ENCODE data around the gene TSNAX. TPM values are rescaled to one million over a fixed set of nuclear protein-coding genes. Genes with fewer than 3 reads are reported as not detected.

The TSNAX gene
- total and polyA plus RNA-seq, 12 donors, result 11.6 to 98.3 (median 42.2) TPM

DNA sequence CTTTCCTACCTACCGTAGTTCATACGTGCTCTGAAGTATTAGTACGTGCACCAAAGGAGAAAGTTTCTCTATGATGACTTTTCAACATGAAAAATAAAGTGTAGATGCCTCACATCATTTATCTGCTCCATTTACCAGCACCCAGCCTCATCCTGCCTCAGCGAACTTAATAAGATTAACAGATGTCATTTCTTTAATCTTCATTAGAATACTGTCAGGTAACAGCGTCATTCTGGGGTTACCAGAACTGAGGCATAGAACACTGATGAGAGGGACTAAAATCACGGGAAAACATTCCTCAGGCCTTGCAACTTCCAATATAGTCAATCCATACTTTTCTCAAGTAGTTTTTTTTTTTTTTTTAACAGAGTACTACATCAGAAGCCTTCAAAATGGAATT is 54.9 kb downstream of the TSNAX start:
- Histone ChIP-seq H3K27me3 (no peaks in the 10 kb centered on the region), H3K36me3 (replicated peaks in 1 of 2) (no peaks in the 10 kb centered on the region), H3K4me1 (replicated peaks in 1 of 2) (no peaks in the 10 kb centered on the region), H3K9me3 (replicated peaks in 1 of 3) (no peaks in the 10 kb centered on the region), H3K27ac (no peak overlapping the region), H3K4me3 (no peak overlapping the region)
- TF ChIP-seq, protein P1, sequence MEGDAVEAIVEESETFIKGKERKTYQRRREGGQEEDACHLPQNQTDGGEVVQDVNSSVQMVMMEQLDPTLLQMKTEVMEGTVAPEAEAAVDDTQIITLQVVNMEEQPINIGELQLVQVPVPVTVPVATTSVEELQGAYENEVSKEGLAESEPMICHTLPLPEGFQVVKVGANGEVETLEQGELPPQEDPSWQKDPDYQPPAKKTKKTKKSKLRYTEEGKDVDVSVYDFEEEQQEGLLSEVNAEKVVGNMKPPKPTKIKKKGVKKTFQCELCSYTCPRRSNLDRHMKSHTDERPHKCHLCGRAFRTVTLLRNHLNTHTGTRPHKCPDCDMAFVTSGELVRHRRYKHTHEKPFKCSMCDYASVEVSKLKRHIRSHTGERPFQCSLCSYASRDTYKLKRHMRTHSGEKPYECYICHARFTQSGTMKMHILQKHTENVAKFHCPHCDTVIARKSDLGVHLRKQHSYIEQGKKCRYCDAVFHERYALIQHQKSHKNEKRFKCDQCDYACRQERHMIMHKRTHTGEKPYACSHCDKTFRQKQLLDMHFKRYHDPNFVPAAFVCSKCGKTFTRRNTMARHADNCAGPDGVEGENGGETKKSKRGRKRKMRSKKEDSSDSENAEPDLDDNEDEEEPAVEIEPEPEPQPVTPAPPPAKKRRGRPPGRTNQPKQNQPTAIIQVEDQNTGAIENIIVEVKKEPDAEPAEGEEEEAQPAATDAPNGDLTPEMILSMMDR (IDR thresholded peaks at IDR 0.05), result no peak
- no peak for TF ChIP-seq POLR2A (IDR thresholded peaks at IDR 0.05)
- intact Hi-C loops (cut with DNase I), result loop anchor here (10.0 kb wide), 2 partner anchors 49 to 229 kb away; no protein-coding TSS in a partner anchor
- WGBS, 4 donors, result 89 to 94% (median 92%) methylated on average over 6 of the region's 6 CpGs
- no peak for DNase-seq

DNA sequence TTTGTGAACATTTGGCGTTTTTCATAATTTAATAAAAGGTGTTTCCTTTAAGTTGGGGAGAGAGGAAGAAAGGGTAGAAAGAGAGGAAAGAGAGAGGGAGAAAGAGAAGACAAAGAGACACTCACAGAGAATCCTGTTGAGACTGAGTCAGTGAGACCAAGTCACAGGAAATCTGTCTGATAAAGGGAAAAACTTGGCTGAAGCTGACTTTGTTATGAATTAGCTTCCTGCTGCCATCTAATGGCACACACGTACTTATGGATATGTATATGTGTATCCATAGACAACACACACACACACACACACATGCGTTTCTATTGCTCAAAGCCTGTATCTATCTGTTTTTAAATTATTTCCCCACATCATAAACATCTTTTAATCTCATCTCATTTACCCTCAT is 55.6 kb downstream of the TSNAX start:
- no peak for TF ChIP-seq POLR2A (IDR thresholded peaks at IDR 0.05)
- TF ChIP-seq, protein P1 (IDR thresholded peaks at IDR 0.05), result peak in 3 of 6 experiments; percentile 22 to 35 (median 23)
- Histone ChIP-seq H3K27ac (no peak overlapping the region), H3K4me3 (no peak overlapping the region), H3K36me3 (replicated peaks in 1 of 2) (no peaks in the 10 kb centered on the region), H3K9me3 (replicated peaks in 1 of 3) (no peaks in the 10 kb centered on the region), H3K27me3 (no peaks in the 10 kb centered on the region), H3K4me1 (replicated peaks in 1 of 2) (no peaks in the 10 kb centered on the region)
- 42 to 55% (median 46%) methylated on average over 3 of the region's 3 CpGs for WGBS, 4 donors
- DNase-seq, result peak in 1 of 7 donors; percentile 23
- intact Hi-C loops (cut with DNase I), result loop anchor here (10.0 kb wide), 2 partner anchors 49 to 229 kb away; no protein-coding TSS in a partner anchor

DNA sequence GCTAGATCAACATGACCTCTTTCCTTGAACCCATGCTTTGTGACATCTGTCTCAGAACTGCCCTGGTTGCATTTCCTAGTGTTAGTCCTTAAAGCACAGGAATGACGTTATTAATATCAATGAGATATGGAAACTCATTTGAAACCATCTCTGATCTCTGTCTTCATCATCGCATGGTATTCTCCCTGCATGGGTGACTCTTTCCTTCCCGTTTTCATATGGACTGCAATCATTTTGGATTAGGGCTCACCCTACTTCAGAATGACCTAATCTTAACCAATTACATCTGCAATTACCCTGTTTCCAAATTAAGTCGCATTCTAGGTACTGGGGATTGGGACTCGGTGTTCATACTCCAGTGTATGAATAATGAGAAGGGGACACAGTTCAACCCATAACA is 56.5 kb downstream of the TSNAX start:
- Histone ChIP-seq H3K4me1 (replicated peaks in 1 of 2) (no peaks in the 10 kb centered on the region), H3K27me3 (no peaks in the 10 kb centered on the region), H3K4me3 (no peak overlapping the region), H3K27ac (no peak overlapping the region), H3K36me3 (replicated peaks in 1 of 2) (no peaks in the 10 kb centered on the region), H3K9me3 (replicated peaks in 1 of 3) (no peaks in the 10 kb centered on the region)
- 54 to 85% (median 69%) methylated on average over 5 of the region's 5 CpGs for WGBS, 4 donors
- intact Hi-C loops (cut with DNase I), result loop anchor here (10.0 kb wide), 2 partner anchors 50 to 230 kb away; no protein-coding TSS in a partner anchor
- TF ChIP-seq, protein P1 (IDR thresholded peaks at IDR 0.05), result no peak
- no peak for TF ChIP-seq POLR2A (IDR thresholded peaks at IDR 0.05)
- no peak for DNase-seq

DNA sequence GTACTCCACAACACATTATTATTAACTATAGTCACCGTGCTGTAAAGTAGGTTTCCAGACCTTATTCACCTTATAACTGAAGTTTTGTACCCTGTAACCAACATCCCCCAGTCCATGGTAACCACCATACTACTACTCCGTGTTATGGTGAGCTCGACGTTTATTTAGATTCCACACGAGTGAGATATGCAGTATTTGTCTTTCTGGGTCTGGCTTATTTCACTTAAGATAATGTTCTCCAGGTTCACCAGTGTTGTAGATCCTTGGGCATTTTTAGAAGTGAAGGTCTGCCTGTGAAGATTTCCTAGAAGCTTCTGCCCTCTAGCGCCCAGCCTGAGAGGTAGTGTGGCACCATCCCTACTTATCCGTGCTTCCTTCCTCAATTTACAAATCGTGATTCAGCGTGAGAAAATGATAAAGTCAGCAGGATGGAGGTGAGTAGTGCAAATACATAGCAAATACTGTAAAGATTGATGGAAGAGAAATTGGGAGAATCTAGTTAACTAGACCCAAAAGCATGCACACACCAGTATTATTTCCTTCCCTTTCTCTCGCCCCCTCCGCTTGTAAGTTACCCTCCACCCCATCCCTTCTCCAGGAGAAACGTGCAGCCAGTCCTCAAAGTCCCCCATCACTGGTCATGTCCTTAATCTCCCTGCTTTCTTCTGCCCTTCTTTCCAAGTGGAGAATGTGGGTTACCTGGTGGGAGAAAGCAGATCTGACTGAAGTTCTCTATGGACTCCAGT is 62.2 kb downstream of the TSNAX start:
- Histone ChIP-seq H3K4me1 (replicated peaks in 1 of 2) (no peaks in the 10 kb centered on the region), H3K36me3 (replicated peaks in 1 of 2) (no peaks in the 10 kb centered on the region), H3K9me3 (replicated peaks in 1 of 3) (no peaks in the 10 kb centered on the region), H3K4me3 (no peak overlapping the region), H3K27me3 (no peaks in the 10 kb centered on the region), H3K27ac (no peak overlapping the region)
- WGBS, 4 donors, result 22 to 26% (median 24%) methylated on average over 12 of the region's 12 CpGs
- intact Hi-C loops (cut with DNase I), result loop anchor here (5.0 to 10.0 kb wide), 3 partner anchors 233 to 346 kb away; partner anchors contain the start of genes EXOC8 (in 1 of the 2), GNPAT (in 1 of the 2) and SPRTN (in 1 of the 2)
- peak; percentile 57 to 79 (median 64) for DNase-seq
- TF ChIP-seq, protein P1 (IDR thresholded peaks at IDR 0.05), result peak; percentile 48 to 79 (median 77)
- TF ChIP-seq POLR2A (IDR thresholded peaks at IDR 0.05), result no peak

All from adrenal gland (tissue), 12 donors.